Natural killer cell (primary cell): Measurements from ENCODE around the gene FGF12. TPM values are rescaled to one million over a fixed set of nuclear protein-coding genes. Genes with fewer than 3 reads are reported as not detected.

Experiments used
- ATAC-seq, 3 donors: fragments of 150-1000 bp in 2 of 3; fragments of 200-7000 bp in 1 of 3; cut with Tn5 transposase; 1 replicate in 1 of 3; 2 replicates in 2 of 3; pipeline ENCODE4 v1.10.0; 2021; ENCODE audit warnings: mild to moderate bottlenecking in 2 of 3, moderate library complexity in 2 of 3
- DNase-seq, 2 donors: peaks; one replicate each; pipeline versions ENCODE4 v3.0.0 to v3.0.0-alpha.2; 2013 to 2021; ENCODE audit warnings: mixed read lengths in 1 of 2
- H3K27ac ChIP-seq: one replicate; pipeline ENCODE4 v1.5.1; 2013; ENCODE audit warnings: mild to moderate bottlenecking, low read length
- H3K27me3 ChIP-seq: one replicate; pipeline ENCODE4 v1.6.1; 2013; ENCODE audit warnings: low read length; ENCODE audit not compliant: control insufficient read depth, insufficient read depth
- H3K36me3 ChIP-seq: one replicate; pipeline ENCODE4 v1.6.1; 2013; ENCODE audit warnings: low read length; ENCODE audit not compliant: control insufficient read depth, insufficient read depth
- H3K4me1 ChIP-seq: one replicate; pipeline ENCODE4 v1.6.1; 2013; ENCODE audit warnings: low read length; ENCODE audit not compliant: control insufficient read depth, insufficient read depth
- H3K4me3 ChIP-seq: one replicate; pipeline ENCODE4 v1.5.1; 2013; ENCODE audit warnings: low read length
- H3K9me3 ChIP-seq: one replicate; pipeline ENCODE4 v1.6.1; 2013; ENCODE audit warnings: low read length; ENCODE audit not compliant: control insufficient read depth, insufficient read depth
- H3K27ac Mint-ChIP-seq, 2 donors: one replicate each; pipeline ENCODE4 v1.8.0; 2022; ENCODE audit warnings: mild to moderate bottlenecking in 2 of 2, mixed read lengths in 2 of 2, moderate library complexity in 1 of 2
- H3K27me3 Mint-ChIP-seq, 2 donors: one replicate each; pipeline ENCODE4 v1.8.0; 2022; ENCODE audit warnings: low read depth in 2 of 2, mixed read lengths in 2 of 2
- H3K36me3 Mint-ChIP-seq: one replicate; pipeline ENCODE4 v1.8.0; 2022; ENCODE audit warnings: mixed read lengths
- H3K4me1 Mint-ChIP-seq, 2 donors: one replicate each; pipeline ENCODE4 v1.8.0; 2022; ENCODE audit warnings: mixed read lengths in 2 of 2
- H3K4me3 Mint-ChIP-seq: one replicate; pipeline ENCODE4 v1.8.0; 2022; ENCODE audit warnings: mild to moderate bottlenecking, moderate library complexity, mixed read lengths
- H3K9me3 Mint-ChIP-seq, 2 donors: one replicate each; pipeline ENCODE4 v1.8.0; 2022; ENCODE audit warnings: mixed read lengths in 2 of 2
- CTCF ChIP-seq: fragments of 200-600 bp; IDR thresholded peaks from one replicate; pipeline ENCODE4 v1.8.0; 2022; ENCODE audit warnings: antibody characterized with exemption
- WGBS: methylation state at CpG from one replicate; pipeline ENCODE4 v1.1.7; 2013; ENCODE audit warnings: missing lambda C conversion rate; ENCODE audit not compliant: insufficient coverage; 5-methylcytosine and 5-hydroxymethylcytosine counted together
- intact Hi-C: fragments of 100-400 bp; cut with micrococcal nuclease; formaldehyde crosslinking; loops from one replicate; pipeline ENCODE4 v1.14.2; 2022
- total RNA-seq, 4 donors: library from RNA; stranded (reverse); fragments of 120-200 nt in 1 of 4; gene quantifications; one replicate each; pipeline versions ENCODE4 v1.2.3 to v1.2.4, GENCODE V29; 2013 to 2022

FGF12 gene
- total RNA-seq, 3 donors from 2014 or later (not counting 1 experiment from before 2014, with no cell fraction given), result not detected

DNA sequence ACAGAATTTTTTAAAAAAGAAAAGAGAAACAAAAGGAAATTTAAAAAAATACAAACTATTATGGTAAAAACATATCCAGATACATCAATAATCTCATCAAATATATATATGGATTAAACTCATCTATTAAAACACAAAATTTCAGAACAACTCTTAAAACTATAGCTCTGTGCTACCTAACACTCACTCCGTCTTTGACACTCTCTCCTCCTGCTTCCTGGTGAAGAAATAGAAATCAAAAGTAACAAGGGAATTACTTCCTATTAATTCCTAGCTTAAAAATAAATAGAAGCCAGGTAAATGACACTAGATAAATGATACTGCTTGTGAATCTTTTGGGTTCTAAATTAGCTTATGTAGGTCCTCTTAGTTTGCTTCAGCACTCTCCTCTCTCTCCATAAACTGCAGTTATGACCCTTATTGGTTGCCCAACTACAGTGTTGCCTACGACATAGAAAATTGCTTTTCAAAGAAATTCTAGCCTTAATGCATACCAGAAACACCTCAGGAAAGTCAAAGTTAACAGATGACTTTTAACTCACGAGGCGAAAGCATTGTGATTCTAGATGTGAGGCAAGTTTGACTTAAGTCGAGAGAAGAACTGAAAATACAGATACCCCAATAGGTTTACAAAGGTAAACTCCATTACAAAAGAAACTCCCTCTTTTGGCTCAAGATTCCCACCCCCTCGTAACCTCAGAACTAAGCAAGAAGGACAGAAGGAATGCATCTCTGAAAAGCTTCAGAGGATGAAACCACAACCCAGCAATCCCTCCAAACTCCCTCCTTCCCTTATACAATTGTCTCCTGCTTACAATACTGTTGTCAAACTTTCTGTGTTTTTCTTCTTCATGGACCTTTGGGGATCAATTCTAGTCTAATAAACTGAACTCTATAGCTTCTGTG, 394.7 kb downstream of the FGF12 start:
- WGBS, result 90% methylated on average over 5 of the region's 6 CpGs
- Histone ChIP-seq H3K36me3 (no peaks in the 10 kb centered on the region), H3K4me3 (no peak overlapping the region), H3K27ac (no peak overlapping the region), H3K4me1 (no peaks in the 10 kb centered on the region), H3K27me3 (no peaks in the 10 kb centered on the region), H3K9me3 (no peaks in the 10 kb centered on the region)
- H3K27ac Mint-ChIP-seq, result no peak overlapping the region
- peaks cover 0 to 3% of the 10 kb centered on the region in 2 donors for H3K27me3 Mint-ChIP-seq
- peaks cover 6 to 21% of the 10 kb centered on the region in 2 donors for H3K4me1 Mint-ChIP-seq
- H3K36me3 Mint-ChIP-seq, result no peaks in the 10 kb centered on the region
- DNase-seq (no peak), ATAC-seq (no peak)
- peaks cover 2 to 4% of the 10 kb centered on the region in 2 donors for H3K9me3 Mint-ChIP-seq
- H3K4me3 Mint-ChIP-seq, result peak overlapping the region; percentile 52
- intact Hi-C loops, result no loop called here
- no peak for TF ChIP-seq CTCF

- no peaks in the 10 kb centered on the region for H3K4me1 ChIP-seq
- H3K27ac ChIP-seq, result no peak overlapping the region
- H3K9me3 Mint-ChIP-seq, result peaks cover 0 to 2% of the 10 kb centered on the region in 2 donors
- WGBS, result 0% methylated on average over 1 of the region's 3 CpGs
- DNase-seq, result no peak
- no peak overlapping the region for H3K27ac Mint-ChIP-seq
- H3K4me3 ChIP-seq, result no peak overlapping the region
- intact Hi-C loops, result no loop called here
- peak overlapping the region; percentile 62 for H3K4me3 Mint-ChIP-seq
- no peaks in the 10 kb centered on the region for H3K9me3 ChIP-seq
- no peaks in the 10 kb centered on the region for H3K27me3 ChIP-seq
- no peaks in the 10 kb centered on the region for H3K27me3 Mint-ChIP-seq
- peaks cover 6 to 21% of the 10 kb centered on the region in 2 donors for H3K4me1 Mint-ChIP-seq
- no peaks in the 10 kb centered on the region for H3K36me3 ChIP-seq
- ATAC-seq, result no peak
- H3K36me3 Mint-ChIP-seq, result no peaks in the 10 kb centered on the region
- TF ChIP-seq CTCF, result no peak
These were observed 395.5 kb downstream of the FGF12 start for GRCh38 chr3:192331749-192332385.

- Mint-ChIP-seq H3K27ac (no peak overlapping the region), H3K4me1 (peaks cover 0 to 11% of the 10 kb centered on the region in 2 donors), H3K4me3 (no peak overlapping the region), H3K9me3 (peaks cover 5 to 6% of the 10 kb centered on the region in 2 donors), H3K36me3 (no peaks in the 10 kb centered on the region), H3K27me3 (no peaks in the 10 kb centered on the region)
- H3K4me1 ChIP-seq, result no peaks in the 10 kb centered on the region
- WGBS, result 88% methylated on average over 1 of the region's 2 CpGs
- TF ChIP-seq CTCF, result no peak
- H3K9me3 ChIP-seq, result no peaks in the 10 kb centered on the region
- no peaks in the 10 kb centered on the region for H3K36me3 ChIP-seq
- ATAC-seq (no peak), DNase-seq (no peak)
- no peak overlapping the region for H3K27ac ChIP-seq
- no peak overlapping the region for H3K4me3 ChIP-seq
- intact Hi-C loops, result no loop called here
- no peaks in the 10 kb centered on the region for H3K27me3 ChIP-seq
These were observed 400.7 kb downstream of the FGF12 start for GRCh38 chr3:192326656-192327055.
